ENCODE results near the gene METTL26. TPM values are rescaled to one million over a fixed set of nuclear protein-coding genes. Genes with fewer than 3 reads are reported as not detected.

The METTL26 gene
- total and polyA plus RNA-seq, 10 of the 15 experiments (the other 5 are each of a cell fraction or from before 2014, with no cell fraction given): 5.4 to 163 (median 79.3) TPM

GRCh38 chr16:589658-590187 is 46.4 kb downstream of the METTL26 start, which contains the start of gene RAB40C (continued):
- TF ChIP-seq MAX (IDR thresholded peaks at IDR 0.05; ENCODE audit: low read depth, low read length) (no peak), STAT3 (IDR thresholded peaks at IDR 0.05; ENCODE audit: low read depth, low read length) (no peak), E2F8 (IDR thresholded peaks at IDR 0.05; ENCODE audit: low read depth, partially characterized antibody) (no peak), ZSCAN29 (IDR thresholded peaks at IDR 0.05) (no peak), SUPT20H (IDR thresholded peaks at IDR 0.05; ENCODE audit: borderline replicate concordance, control insufficient read depth, low read depth, low read length) (no peak), PAX5 (IDR thresholded peaks at IDR 0.05; ENCODE audit: borderline replicate concordance, low read depth, low read length) (peak; percentile 21; the same call in 1 of the 2 replicates), ETV6 (conservative IDR thresholded peaks at IDR 0.05 in 1 of 2, IDR thresholded peaks at IDR 0.05 in 1 of 2; ENCODE audit: borderline replicate concordance in 1 of 2, low read depth in 1 of 2) (no peak), SMC3 (IDR thresholded peaks at IDR 0.05; ENCODE audit: borderline replicate concordance, low read length) (0 out of 2 replicates have a peak, but pooled peaks have one; percentile 5), CREB1 (IDR thresholded peaks at IDR 0.05; ENCODE audit: low read depth) (peak; percentile 90), TCF12 (IDR thresholded peaks at IDR 0.05; ENCODE audit: low read depth, low read length) (no peak), RUNX3 (IDR thresholded peaks at IDR 0.05; ENCODE audit: low read length) (no peak), CREM (IDR thresholded peaks at IDR 0.05; ENCODE audit: low read depth) (peak; percentile 59), SIN3A (IDR thresholded peaks at IDR 0.05; ENCODE audit: low read depth, low read length) (no peak), ELK1 (IDR thresholded peaks at IDR 0.05; ENCODE audit: low read depth, low read length) (0 out of 2 replicates have a peak, but pooled peaks have one; percentile 31), KDM1A (IDR thresholded peaks at IDR 0.05; ENCODE audit: borderline replicate concordance) (no peak), GABPA (IDR thresholded peaks at IDR 0.05; ENCODE audit: low read depth) (no peak), BCL11A (IDR thresholded peaks at IDR 0.05; ENCODE audit: low read depth, low read length) (no peak), FOXM1 (IDR thresholded peaks at IDR 0.05; ENCODE audit: low read depth, low read length) (no peak), CBFB (IDR thresholded peaks at IDR 0.05; ENCODE audit: low read depth) (no peak), EP300 (IDR thresholded peaks at IDR 0.05; ENCODE audit: borderline replicate concordance in 1 of 2, control insufficient read depth in 1 of 2, low read depth in 2 of 2, low read length in 2 of 2) (no peak), NBN (IDR thresholded peaks at IDR 0.05) (peak; percentile 68; the same call in 1 of the 2 replicates), RELA (IDR thresholded peaks at IDR 0.05; ENCODE audit: borderline replicate concordance, partially characterized antibody) (peak; percentile 15), CEBPB (IDR thresholded peaks at IDR 0.05; ENCODE audit: borderline replicate concordance in 1 of 2, low read depth in 2 of 2, low read length in 2 of 2) (no peak), E4F1 (IDR thresholded peaks at IDR 0.05; ENCODE audit: borderline replicate concordance, partially characterized antibody) (peak; percentile 20), RAD21 (IDR thresholded peaks at IDR 0.05; ENCODE audit: insufficient read depth, low read depth, low read length) (no peak)

All from GM12878 (cell line).